Stimulated activated CD4-positive, alpha-beta T cell treated with anti-CD3 and anti-CD28 coated beads, Interleukin-1b, Interleukin-23, amount 100 ng/mL, for 48 hours (primary cell): ENCODE measurements around the gene UGT2B7.
"Not testable (repeated sequence)": the region's sequence is repeated elsewhere in the genome, so short reads cannot be mapped to it uniquely, and the experiment has no call there.

Source experiments
- DNase-seq: peaks from one replicate; pipeline ENCODE4 v3.0.0-alpha.2; 2020

Gene UGT2B7

GRCh38 chr4:69089388-69089787, 6.9 kb upstream of the UGT2B7 start:
- DNase-seq = no peak

- no peak for DNase-seq
Observed at GRCh38 chr4:69092190-69092589, 4.1 kb upstream of the UGT2B7 start.

- DNase-seq = no peak
Observed at GRCh38 chr4:69092980-69093568, 3.2 kb upstream of the UGT2B7 start.

- DNase-seq = no peak
Observed at GRCh38 chr4:69093681-69094080, 2.6 kb upstream of the UGT2B7 start.

- DNase-seq = no peak
Observed at GRCh38 chr4:69095301-69095731, 958 bp upstream of the UGT2B7 start.

- DNase-seq = no peak
Observed at GRCh38 chr4:69096810-69097209, 536 bp downstream of the UGT2B7 start.

GRCh38 chr4:69098470-69098869, 2.2 kb downstream of the UGT2B7 start:
- DNase-seq = no peak

- no peak for DNase-seq
Observed at GRCh38 chr4:69099910-69100309, 3.6 kb downstream of the UGT2B7 start.

GRCh38 chr4:69102668-69103067, 6.4 kb downstream of the UGT2B7 start:
- DNase-seq = not testable (repeated sequence)

- DNase-seq = no peak
Observed at GRCh38 chr4:69104719-69105275, 8.5 kb downstream of the UGT2B7 start.

- DNase-seq = not testable (repeated sequence)
Observed at GRCh38 chr4:69115151-69115850, 19.0 kb downstream of the UGT2B7 start.

GRCh38 chr4:69115851-69116213, 19.6 kb downstream of the UGT2B7 start:
- DNase-seq = no peak

GRCh38 chr4:69116645-69117321, 20.5 kb downstream of the UGT2B7 start:
- no peak for DNase-seq

GRCh38 chr4:69120870-69121269, 24.6 kb downstream of the UGT2B7 start:
- DNase-seq = no peak

GRCh38 chr4:69122476-69122875, 26.2 kb downstream of the UGT2B7 start:
- DNase-seq = no peak

GRCh38 chr4:69124941-69125340, 28.7 kb downstream of the UGT2B7 start:
- no peak for DNase-seq

GRCh38 chr4:69126024-69126423, 29.8 kb downstream of the UGT2B7 start:
- DNase-seq = no peak

- no peak for DNase-seq
Observed at GRCh38 chr4:69133993-69134392, 37.7 kb downstream of the UGT2B7 start.

GRCh38 chr4:69134471-69134870, 38.2 kb downstream of the UGT2B7 start:
- DNase-seq = no peak

- no peak for DNase-seq
Observed at GRCh38 chr4:69141320-69141719, 45.0 kb downstream of the UGT2B7 start.

- DNase-seq = no peak
Observed at GRCh38 chr4:69147334-69147733, 51.1 kb downstream of the UGT2B7 start.

GRCh38 chr4:69154021-69154420, 57.7 kb downstream of the UGT2B7 start:
- no peak for DNase-seq

GRCh38 chr4:69156913-69157312, 60.6 kb downstream of the UGT2B7 start:
- DNase-seq = no peak
